Fibroblast of the conjunctiva (primary cell): ENCODE results near the gene CADM1.

ENCODE experiments used
- DNase-seq: peaks from one replicate; pipeline ENCODE4 v3.0.0-alpha.2; 2010; ENCODE audit warnings: low read depth

The CADM1 gene

DNA sequence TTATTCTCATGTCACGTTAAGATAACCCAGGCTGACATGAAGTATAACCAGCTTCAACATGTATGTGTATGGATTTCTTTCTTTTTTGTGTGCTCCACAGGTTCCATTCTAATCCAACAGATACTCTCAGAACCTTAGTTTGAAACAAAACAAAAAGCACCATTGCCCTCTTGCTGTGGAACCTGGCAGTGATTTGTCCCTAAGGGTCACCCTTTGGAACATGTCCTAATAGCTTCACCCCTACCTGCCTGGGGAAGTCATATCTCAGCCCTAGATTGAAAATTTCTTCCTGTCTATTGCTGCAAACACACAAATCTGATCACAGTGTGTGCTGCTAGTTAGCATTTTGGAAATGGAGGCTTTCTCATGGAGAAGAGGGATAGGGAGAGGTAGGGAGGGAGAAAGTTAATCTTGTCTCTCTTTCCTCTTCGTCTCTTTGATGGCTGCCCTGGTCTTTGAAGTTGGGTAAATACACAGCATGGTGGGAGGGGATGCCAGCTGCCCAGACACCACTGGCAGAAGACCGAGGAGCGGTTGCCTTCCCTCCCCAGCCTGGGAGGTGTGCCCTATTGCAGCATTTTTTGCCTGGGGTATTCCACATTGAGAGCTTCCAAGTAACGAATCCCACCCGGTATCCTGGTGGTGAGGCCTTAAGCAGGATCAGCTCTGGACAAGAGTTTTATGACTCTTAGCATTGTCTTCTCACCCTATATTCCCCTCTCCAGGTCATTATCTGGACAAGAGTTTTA is 11.6 kb upstream of the CADM1 start:
- no peak for DNase-seq

DNA sequence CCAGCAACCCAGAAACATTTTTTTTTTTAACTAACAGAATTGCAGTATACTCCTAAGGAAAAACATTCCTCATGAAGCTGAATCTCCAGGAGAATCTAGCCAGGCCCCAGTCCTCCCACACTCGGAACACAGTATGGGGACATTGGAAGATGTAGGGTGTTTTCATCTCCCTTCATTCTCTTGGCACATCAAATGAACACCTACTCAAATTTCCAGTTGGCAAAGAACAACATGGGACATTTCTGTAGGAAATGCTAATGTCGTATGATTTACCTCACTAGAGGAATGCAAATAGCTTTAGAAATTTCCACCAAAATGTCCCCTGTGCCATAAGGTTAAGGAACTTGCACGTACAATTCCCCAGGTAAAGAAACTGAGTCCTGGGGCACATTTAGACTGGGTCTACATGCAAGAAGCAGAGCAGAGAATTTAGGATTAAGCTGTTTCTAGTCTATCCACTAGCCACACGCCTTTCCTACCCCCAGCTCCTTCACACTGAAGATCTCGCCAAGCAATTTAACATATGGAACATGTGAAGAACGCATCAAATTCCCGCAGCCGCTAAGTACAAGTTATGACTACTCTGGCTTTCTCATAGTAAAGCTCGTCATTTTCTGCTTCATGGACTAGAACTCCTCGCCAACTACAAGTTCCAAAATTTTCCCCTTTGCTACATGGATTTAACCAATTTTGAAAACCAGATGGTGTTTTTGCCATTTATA is 2.9 kb upstream of the CADM1 start:
- DNase-seq, result no peak

DNA sequence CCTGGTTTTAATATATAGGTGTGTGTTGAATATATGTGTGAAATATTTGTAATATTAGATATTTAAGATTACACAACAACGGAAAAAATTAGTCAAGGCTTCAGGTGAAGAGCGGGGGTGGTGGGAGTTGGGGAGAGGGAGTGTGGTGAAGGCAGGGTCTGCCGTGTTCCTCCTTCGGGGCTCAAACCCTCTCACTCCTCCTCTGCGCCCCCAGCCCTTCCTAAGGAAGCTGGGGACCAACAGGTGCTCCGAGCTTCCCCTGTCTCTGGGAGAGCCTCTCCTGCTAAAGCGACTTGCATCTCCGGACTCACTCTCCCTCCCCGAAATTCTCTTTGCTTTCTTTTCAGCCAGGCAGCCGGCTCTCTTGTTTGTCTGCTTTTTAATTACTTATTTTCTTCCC is 960 bp upstream of the CADM1 start:
- no peak for DNase-seq

DNA sequence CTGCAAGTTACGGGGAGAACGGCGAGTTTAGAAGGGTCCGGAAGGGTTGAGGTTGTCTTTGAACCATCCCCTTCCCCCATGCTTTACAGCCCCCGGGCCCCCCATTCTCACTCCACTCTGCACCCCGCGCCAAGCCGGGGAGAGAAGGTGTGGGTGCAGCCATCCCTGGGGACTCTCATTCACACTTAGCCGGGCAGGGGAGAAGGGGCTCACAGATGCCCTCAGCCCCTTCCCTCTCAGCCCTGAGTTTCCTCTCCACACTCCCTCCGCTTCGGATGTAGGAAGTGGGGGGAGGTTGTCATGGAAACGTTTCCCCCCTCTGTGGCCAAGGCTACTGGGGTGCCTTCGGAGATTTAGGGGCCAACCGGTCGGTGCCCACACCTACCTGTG is 334 bp downstream of the CADM1 start:
- no peak for DNase-seq

DNA sequence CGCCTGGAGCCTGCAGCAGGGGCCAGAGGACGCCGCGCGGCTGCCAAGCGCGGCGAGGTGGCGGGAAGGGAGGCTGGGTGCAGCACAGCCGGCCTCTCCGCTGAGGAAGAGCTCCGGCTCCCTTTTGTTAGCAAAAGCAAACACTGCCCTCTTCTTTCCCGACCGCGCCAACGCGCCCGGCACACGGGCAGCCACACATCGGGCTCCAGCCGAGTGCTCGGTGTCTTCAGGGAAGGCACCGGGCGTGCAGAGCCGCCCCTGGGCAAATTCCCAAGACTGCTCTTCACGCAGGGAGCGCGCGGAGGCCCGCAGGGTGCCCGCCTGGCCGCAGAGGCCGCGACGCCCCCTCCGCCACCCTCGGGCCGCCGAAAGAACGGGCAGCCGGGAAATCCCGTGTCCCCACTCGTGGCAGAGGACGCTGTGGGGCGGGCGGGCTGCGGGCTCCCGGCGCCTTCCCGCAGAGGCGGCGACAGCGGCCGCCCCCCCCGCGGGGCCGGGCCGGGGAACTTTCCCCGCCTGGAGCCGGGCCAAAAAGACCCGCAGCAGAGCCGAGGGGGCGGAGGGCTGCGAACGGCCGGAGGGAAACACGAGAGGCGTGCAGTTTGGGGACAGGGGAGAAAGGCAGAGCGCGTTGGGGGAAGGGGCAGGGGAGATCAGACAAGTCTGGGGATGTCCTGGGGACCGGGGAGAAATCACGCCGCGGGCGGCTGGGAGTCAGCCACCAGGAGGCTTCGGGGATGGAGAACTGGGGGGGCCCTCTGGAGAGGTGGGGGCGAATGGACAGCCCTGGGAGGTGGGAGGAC is 931 bp downstream of the CADM1 start:
- no peak for DNase-seq

DNA sequence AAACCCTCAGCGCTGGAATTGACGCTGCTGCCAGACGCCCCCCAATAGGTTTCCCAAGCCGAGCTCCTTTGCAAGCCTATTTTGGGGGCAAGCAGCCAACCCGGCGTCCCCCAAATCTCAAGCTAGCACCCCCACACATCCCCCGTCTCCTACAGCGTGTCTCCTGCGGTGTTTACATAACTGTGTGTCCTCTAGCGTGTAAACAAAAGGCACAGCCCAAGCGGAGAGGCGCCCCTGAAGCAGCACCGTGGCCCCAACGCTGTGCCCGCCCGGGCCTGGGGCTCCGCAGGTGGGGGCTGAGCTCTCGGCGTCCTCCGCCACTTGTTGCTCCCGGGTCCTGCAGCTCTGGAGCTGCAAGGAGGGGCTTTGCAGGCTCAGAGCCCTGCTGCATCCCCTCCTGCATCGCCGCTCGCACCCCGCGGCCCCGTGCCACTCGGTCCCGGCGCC is 1.6 kb downstream of the CADM1 start:
- no peak for DNase-seq

DNA sequence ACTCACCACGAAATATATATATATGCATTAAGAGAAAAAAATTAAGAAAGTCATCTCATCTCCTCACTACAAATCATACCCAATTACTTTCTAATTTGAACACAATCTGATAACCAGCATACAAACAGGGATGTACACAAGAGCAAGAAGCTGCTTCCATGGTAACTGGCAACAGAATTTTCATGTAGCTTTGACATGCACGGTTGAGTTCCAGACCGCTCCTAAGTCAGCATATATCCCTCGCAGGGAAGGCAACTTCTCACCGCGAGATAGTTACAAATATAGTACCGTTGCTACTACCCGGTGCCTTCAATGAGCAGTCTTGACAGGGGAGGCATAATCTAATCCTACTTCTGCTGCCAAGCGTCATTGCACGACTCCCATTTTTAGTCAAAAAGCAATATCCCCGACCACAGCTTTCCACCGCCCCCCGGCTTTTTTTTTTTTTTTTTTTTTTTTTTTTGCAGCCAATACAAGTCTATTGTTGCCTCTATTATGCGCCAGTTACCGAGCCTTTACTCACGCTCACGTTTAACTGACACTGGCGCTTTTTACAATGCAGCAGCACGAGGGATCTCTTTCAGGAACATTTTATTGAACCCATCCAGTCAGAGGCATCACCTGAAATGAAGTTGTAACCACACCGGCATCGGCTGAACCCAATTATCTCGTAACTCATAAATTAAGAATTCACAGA is 2.2 kb downstream of the CADM1 start:
- no peak for DNase-seq

DNA sequence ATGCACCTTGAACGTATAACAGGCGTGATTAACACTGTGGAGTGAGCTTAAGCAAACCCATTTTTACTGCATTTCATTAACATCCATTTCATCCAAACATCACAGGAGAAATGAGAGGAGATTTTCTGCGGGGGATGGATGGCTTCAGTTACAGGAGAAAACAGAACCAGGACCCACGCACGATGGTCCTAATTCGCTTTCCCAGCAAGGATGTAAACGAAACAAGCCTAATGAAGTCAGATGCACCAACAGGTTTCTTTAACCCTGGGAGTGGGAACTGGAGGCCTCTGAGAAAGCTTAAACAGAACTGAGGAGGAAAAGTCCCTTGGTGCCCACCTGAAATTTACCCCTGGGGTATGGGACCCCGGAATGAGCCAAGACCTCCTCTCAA is 2.7 kb downstream of the CADM1 start:
- DNase-seq, result no peak

DNA sequence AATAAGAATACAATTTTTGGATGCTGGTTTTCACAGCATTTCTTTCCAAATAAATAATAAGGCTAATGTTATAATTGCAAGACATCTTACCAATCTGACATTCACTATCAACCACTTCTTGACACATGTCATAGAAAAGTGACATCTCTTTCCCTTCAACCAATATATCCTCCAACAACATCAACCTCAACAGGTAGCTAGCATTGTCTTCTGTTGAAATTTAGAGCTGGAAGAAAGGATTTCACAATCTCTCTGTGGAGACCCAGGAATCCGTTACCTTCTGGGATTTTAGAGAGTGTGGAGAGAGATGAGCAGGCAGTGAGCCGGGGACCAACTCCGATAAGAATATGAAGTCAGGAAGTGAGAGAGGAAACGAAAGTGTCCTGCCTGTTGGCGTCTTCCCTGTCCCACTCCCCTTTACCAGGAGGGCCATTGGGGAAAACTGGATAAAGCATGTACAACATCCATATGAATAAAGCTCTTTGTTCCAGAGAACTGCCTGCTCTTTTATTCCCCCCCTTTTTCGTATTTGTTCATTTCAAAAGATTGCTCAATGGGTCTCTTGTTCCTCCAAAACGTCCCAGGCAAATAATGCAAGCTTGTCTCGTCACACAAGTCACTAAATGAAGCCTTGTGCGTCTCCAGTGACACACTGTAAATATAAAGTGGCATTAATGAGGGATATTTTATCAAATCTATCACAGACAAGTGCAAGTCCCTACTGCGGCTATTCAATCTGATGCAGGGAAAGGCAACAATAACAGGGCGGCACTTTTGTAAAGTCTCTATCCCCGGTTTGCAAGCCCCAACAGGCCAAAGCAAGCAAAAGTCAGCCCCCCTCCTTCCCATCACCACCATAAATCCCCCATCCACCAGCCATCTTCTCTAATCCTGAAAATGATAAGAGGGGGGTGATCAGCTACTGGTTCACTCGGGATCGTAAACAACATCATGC is 3.4 kb downstream of the CADM1 start:
- DNase-seq, result no peak

DNA sequence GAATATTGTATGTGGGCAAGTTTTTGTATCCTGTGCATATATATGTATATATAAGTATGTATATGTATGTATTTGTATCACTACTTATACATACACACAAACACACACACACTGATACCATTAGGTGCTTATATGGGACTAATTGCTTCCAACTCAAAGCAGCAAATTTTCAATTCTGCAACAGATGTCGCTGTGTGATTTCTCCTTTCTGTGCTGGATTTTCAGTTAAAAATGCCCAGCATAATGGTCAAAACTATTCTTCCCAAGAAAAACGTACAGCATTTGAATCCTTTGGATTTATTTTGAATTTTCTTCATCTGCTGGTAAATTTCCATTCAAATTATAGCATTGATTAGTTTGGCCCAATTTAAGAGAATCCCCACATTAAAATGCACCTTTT is 4.3 kb downstream of the CADM1 start:
- DNase-seq, result no peak

DNA sequence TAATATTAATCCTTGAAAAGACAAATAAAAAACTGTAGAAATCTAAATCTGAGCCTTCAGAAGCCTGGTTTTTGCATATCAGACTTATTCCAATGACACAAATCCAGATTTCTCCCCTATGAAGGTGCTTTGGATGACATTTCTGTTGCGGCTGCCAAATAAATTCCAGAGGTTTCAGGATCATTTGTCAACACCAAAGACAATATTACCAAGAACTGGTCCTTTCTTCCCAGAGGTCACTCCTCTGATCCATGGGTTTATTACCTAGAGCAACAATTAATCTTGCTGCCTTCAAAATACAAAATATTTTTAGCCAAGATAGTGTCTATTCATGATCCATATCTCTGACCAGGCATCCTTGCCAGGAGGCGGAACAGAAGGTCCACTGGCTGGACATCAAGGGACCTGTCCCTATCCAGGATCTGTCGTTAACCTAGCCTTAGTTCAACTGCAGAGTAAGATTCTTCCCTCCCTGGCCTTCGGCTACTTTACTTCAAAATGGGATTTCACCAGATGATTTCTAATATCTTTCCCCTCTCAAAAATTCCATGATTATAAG is 4.9 kb downstream of the CADM1 start:
- DNase-seq, result no peak

DNA sequence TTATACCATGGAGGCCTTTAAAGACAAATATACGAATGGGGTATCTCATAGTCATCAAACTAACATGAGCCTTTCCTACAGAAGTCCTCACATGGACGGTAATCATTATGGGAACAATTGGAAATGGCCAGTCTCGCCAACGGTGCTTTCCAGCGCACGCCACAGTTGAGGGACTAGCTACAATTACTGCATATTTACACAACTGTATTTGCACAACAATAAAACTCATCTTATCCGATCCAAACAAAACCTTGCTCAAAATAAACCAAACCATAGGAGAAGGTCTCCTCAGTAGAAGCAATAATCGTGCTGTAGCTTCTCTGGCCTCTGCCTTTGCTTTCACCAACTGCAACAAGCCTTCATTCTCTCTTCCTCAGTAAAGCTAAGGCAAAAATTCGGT is 5.9 kb downstream of the CADM1 start:
- DNase-seq, result no peak

DNA sequence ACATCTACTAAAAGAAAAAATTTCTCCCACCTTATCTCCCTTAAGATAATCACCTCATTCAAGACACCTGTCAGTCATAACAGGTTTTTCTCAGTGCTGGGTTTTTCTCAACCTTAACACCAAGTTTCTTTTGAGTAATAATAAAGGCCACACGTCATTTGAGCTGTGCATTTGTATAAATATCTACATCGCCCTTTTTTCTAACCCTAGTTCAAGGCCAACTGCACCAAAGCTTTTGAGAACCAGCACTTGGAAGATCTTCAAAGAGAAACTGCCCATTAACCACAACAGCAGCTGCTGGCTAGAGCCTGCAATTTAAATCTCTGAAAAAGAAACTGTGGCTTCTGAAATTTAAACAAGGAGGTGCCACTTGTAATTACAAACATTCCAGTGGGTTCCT is 6.9 kb downstream of the CADM1 start:
- no peak for DNase-seq

DNA sequence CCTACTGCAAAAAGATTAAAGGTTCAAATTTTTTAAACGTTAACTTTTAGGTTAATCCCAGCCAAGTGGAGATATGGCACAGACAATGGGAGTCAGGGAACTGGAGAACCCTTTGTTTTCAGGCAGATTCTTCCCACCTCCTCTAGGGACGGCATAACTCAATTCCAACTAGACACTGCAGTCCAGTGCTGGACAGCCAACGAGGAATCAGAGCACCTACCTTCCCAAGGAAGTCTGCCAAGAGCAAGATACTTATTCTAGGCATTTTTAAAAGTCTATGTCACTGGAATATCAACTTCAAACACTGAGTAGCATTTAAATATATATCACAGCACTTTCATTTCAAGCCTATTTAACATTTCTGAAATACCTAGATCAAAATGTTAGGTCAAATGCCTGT is 7.3 kb downstream of the CADM1 start:
- DNase-seq, result no peak

DNA sequence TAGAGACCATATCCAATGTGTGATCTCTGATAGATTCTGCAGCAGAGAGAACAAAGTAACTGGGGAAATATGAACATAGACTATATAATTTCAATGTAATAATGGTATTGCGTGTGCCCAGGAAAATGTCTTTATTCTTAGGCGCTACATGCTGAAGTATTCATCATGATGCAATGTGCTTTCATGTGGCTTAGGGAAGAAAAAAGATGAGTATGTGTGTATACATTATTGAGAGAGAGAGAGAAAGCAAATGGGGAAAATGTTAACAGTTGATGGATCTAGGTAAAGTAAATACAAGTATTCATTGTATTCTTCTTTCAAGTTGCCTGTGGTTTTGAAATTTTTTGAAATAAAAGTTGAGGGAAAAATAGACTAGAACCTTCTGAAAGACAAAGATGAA is 10.3 kb downstream of the CADM1 start:
- no peak for DNase-seq

DNA sequence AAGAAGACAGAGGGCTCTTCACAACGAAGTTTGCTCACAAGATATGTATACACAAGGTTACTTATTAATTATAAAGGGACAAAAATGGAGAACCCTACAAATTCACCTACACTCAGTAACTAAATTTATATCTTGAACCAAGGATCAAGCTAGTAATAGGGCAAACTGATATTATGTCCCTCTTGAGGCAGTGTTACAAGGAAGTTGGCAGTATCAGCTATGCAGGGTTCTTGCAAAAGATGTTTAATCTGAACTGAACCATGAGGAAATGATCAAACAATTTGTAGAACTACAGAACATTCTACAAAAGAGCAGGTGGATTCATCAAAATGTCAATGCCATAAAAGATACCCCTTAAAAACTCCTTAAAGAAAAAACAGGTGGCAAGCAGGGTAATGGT is 10.7 kb downstream of the CADM1 start:
- no peak for DNase-seq

DNA sequence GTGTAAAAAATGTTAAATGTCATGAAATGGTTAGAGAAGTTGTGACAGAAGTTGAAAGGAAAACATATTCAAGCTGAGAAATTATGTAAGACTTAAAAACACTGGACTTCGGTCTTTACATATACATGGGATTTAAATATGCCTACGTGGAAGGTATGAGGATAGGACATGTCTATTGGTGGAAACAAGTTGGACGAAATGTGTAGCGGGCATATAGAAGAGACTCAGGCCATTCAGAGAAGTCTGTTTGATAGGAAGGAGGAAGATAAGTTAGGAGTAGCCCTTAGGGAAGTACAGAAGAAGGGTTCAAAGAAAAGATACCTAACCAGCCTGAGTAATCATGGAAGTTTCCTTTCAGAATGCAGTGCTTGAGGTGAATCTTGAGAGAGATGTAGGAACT is 14.7 kb downstream of the CADM1 start:
- no peak for DNase-seq

DNA sequence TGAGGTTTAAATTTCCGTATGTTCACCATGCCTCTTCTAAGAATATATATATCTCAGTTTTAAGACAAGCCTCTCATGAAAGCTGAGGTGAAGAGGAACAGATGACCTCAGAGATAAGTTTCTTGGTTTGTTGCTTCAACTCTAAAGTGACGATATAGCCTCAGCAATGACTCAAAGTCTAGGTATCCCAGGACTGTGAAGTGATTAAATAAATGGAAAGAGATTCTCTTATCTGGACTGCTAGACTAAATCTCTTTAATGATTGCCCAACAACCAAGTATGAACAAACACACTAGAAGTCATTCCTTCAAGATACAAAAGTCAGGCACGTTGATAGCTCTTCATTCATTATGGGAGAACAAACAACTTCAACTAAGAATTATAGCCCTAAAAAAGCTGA is 15.3 kb downstream of the CADM1 start:
- DNase-seq, result no peak

DNA sequence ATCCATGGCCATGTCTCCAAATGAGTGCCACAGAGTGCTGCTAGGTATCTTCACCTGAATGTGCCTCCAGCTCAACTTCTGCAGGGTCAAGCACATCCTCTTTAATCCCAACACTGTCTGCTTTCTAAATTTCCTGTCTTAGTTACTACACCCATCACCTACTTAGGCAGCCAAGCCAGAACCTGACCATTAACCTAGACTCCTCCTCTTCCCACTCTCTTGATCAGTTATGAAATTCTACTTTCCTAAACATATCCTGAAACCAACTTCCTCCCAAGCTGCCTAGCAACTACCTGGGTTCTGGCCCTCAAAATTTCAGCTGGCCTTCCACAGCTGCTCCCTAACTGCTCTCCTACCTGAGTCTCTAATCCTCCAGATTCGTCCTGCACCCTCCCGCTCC is 22.7 kb downstream of the CADM1 start:
- DNase-seq, result no peak

DNA sequence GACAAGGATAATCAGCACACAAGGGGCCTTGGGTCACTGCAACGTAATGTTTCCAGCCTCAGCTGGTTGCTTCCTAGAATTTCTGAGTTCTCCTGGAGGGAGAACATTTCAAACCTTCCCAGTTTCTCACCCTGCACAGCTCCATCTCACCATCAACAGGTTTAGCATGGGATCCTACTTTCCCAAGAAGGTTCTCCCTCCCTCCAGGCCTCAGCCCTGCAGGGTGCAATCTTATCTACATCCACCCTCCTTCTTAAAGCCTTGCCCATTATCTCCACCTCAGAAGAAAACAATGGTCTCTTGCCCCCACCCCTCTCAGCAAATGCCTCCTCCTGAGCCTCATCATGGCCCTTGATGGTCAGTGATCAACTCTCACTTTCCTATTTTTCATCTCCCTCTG is 23.6 kb downstream of the CADM1 start:
- no peak for DNase-seq

DNA sequence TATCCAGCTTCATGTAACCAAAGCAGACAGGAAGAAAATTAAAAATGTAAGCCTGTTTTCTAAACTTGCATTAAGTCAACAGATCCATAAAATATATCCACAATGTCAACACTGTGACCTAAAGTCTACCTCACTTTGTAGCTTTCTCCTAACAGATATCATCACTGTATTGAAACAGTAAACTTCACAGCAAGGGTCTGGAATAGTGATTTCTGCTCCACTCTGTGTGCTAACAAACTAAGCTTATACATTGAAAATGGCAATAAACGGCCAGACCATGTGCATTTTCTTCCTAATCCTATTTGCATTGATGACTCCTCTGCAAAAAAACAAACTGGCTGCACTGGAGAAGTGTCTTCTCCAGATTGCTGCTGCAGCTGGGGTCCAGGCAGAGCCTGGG is 26.8 kb downstream of the CADM1 start:
- DNase-seq, result no peak
